ENCODE results near the gene ANKRD31. TPM values are rescaled to one million over a fixed set of nuclear protein-coding genes. Genes with fewer than 3 reads are reported as not detected.

Gene ANKRD31
- total RNA-seq, 1 donor from 2014 or later = 0.42 TPM

- Mint-ChIP-seq H3K36me3 (ENCODE audit: unreplicated experiment) (no peaks in the 10 kb centered on the region), H3K9me3 (ENCODE audit: unreplicated experiment) (no peaks in the 10 kb centered on the region)
These were observed 213.1 kb downstream of the ANKRD31 start for GRCh38 chr5:75023368-75024159.

GRCh38 chr5:75021800-75022199 lies 214.9 kb downstream of the ANKRD31 start:
- peaks cover 1% of the 10 kb centered on the region for H3K4me1 Mint-ChIP-seq (ENCODE audit: low read depth, unreplicated experiment)
- H3K27me3 Mint-ChIP-seq (ENCODE audit: unreplicated experiment) = no peaks in the 10 kb centered on the region
- no peak overlapping the region for H3K4me3 Mint-ChIP-seq (ENCODE audit: unreplicated experiment)
- no peaks in the 10 kb centered on the region for H3K9me3 Mint-ChIP-seq (ENCODE audit: unreplicated experiment)
- no peak overlapping the region for H3K27ac Mint-ChIP-seq (ENCODE audit: unreplicated experiment)
- H3K36me3 Mint-ChIP-seq (ENCODE audit: unreplicated experiment) = no peaks in the 10 kb centered on the region
- no peak for TF ChIP-seq CTCF (IDR thresholded peaks at IDR 0.05; ENCODE audit: partially characterized antibody, unreplicated experiment)
- no peak for DNase-seq

More at GRCh38 chr5:75023368-75024159, 213.1 kb downstream of the ANKRD31 start:
- H3K27ac Mint-ChIP-seq (ENCODE audit: unreplicated experiment) = no peak overlapping the region
- H3K4me1 Mint-ChIP-seq (ENCODE audit: low read depth, unreplicated experiment) = no peaks in the 10 kb centered on the region
- no peak for DNase-seq
- no peak overlapping the region for H3K4me3 Mint-ChIP-seq (ENCODE audit: unreplicated experiment)
- no peaks in the 10 kb centered on the region for H3K27me3 Mint-ChIP-seq (ENCODE audit: unreplicated experiment)
- no peak for TF ChIP-seq CTCF (IDR thresholded peaks at IDR 0.05; ENCODE audit: partially characterized antibody, unreplicated experiment)

- no peaks in the 10 kb centered on the region for H3K9me3 Mint-ChIP-seq (ENCODE audit: unreplicated experiment)
These were observed 215.5 kb downstream of the ANKRD31 start for GRCh38 chr5:75021219-75021618.

GRCh38 chr5:75020016-75020656 lies 216.5 kb downstream of the ANKRD31 start:
- no peaks in the 10 kb centered on the region for H3K9me3 Mint-ChIP-seq (ENCODE audit: unreplicated experiment)
- peaks cover 1% of the 10 kb centered on the region for H3K4me1 Mint-ChIP-seq (ENCODE audit: low read depth, unreplicated experiment)
- no peak overlapping the region for H3K27ac Mint-ChIP-seq (ENCODE audit: unreplicated experiment)
- H3K27me3 Mint-ChIP-seq (ENCODE audit: unreplicated experiment) = no peaks in the 10 kb centered on the region
- DNase-seq = no peak
- no peak overlapping the region for H3K4me3 Mint-ChIP-seq (ENCODE audit: unreplicated experiment)
- H3K36me3 Mint-ChIP-seq (ENCODE audit: unreplicated experiment) = no peaks in the 10 kb centered on the region
- no peak for TF ChIP-seq CTCF (IDR thresholded peaks at IDR 0.05; ENCODE audit: partially characterized antibody, unreplicated experiment)

More at GRCh38 chr5:75021219-75021618, 215.5 kb downstream of the ANKRD31 start:
- Mint-ChIP-seq H3K4me3 (ENCODE audit: unreplicated experiment) (no peak overlapping the region), H3K27me3 (ENCODE audit: unreplicated experiment) (no peaks in the 10 kb centered on the region), H3K36me3 (ENCODE audit: unreplicated experiment) (no peaks in the 10 kb centered on the region), H3K4me1 (ENCODE audit: low read depth, unreplicated experiment) (peaks cover 1% of the 10 kb centered on the region), H3K27ac (ENCODE audit: unreplicated experiment) (no peak overlapping the region)
- TF ChIP-seq CTCF (IDR thresholded peaks at IDR 0.05; ENCODE audit: partially characterized antibody, unreplicated experiment) = no peak
- DNase-seq = no peak

Data from glutamatergic neuron (in vitro differentiated cells).